Inferior parietal cortex (tissue), 1 donor: ENCODE results near the gene NRP1.
"Not testable (repeated sequence)": the region's sequence is repeated elsewhere in the genome, so short reads cannot be mapped to it uniquely, and the experiment has no call there.

Experiments
- DNase-seq: peaks from one replicate; pipeline ENCODE4 v3.0.0-alpha.2; 2016; ENCODE audit errors: extremely low spot score

The NRP1 gene

DNA sequence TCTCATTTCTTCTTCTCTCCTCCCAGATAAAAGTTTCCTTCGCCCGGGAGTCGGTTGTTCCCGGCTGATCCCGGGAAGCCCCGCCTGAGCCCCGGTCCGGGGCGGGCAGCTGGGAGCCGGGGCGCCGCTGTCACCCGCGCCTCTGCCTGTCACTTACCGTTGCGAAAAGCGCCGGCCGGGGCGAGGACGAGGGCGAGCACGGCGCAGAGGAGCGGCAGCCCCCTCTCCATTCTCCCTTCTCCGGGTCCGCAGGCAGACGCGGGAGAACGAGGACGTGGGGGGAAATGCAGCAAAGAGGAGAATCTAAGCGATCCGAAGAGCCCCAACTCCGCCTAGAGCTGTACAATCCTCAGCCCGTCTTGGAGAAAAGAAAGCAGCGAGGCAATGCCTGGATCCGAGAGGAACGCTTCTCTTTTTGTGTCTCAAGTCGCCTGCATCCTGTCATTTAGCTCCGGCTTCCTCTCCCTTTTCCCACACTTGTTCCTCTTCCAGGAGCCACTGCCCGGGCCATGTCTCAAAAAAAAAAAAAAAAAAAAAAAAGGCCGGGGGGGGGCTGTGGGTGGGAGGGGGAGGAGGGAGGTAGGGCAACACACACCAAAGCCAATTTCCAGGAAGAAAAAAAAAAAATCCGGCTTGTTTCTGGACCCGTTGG lies at the start of gene NRP1:
NRP1 (minus strand) TSS at position 515 of the 652 bp plus-strand sequence; CDS start at position 230, 285 bp downstream.
- DNase-seq: no peak

DNA sequence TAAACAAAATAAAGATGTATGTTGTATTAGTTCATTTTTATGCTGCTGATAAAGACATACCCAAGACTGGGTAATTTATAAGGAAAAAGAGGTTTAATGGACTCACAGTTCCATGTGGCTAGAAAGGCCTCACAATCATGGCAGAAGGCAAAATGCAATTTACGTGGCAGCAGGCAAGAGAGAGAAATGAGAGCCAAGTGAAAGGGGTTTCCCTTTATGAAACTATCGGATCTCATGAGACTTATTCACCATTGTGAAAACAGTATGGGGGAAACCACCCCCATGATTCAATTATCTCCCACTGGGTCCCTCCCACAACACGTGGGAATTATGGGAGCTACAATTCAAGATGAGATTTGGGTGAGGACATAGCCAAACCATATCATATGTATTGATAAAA lies 49.7 kb upstream of the NRP1 start:
- DNase-seq: not testable (repeated sequence)

DNA sequence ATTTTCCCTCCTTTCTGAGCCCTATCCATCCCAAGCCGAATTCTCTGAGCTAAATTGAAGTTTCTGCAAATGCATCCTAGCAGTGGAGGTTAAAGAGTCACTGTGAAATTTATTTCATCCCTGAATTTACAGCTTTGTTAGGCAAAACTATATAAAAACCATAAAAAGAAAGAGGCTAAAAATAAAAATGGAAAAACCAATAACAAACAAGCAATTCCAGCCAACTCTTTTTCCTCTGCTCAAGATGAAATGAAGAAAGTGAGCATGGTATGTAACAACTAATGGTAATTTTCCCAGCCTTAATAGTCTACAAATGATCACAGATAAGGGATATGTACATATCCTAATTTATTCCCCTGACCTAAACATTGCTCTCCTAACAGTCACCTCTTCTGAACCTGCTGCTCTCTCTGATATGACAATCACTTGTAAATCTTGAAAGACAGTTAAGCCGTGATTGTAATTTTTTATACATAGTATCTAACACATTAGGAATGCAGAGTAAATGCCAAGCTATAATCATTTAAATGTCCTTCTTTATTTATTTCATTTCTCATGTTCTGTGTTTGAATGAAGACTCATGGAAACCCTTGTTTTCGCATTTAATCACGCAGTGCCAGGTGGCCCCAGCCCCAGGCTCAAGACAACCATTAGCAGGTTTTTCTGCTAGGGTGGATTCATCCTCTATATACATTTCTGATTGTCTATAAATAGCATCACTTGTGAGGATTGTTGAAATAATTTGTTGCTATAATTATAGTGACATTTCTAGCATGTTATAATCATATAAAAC lies 48.6 kb upstream of the NRP1 start:
- no peak for DNase-seq

DNA sequence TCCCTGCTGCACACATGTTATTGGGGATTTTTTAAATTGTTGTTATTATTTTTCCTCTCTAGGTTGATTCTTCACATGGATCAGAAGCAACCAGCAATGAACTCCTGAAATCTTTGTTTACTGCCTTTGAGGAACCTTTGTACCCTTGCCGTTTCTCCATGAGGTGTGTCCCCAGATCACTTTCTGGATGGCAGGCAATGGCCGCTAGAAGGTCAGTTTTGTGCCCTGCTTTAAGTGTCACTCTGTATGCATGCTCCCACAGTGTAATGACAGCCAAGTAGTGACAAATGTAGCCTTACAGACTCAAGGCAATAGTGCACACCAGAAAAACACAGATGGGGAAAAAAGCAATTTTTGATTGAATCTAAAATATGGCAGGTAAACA lies 47.7 kb upstream of the NRP1 start:
- no peak for DNase-seq

DNA sequence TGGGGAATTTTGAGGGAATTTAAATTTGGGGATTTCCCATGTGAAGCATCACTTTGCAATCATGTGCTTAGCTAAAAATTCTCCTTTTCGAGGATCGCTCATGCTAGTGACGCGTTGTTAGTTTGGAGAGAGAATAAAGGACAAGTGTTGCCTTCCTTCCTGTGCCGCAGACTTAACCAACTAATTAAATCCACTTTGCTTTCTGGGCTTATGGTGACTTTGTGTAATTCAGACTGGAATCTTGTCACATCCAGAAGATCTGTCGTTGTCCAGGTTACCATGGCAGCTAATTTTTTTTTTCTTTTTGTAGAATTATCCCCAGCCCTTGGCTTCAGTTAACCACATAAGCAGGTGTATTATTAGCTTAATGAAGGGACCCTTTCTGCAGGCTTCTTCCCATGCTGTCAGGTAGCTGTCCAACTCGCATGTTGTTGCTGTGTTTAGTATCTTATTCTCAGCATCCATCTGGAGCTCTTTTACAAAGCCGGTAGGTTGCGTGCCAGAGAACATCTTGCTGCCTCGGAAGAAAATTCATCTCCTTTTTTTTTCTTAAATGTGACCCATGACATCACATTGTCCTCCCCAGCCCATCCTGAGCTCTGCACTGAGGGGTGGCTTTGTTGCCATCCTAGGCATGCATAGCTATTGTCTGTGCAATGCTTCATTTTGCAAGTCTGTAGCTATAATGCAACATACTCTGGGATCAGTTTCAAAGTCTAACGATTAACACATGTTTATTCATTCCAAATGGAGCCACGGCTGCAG lies 47.2 kb upstream of the NRP1 start:
- DNase-seq: peak; percentile 30

DNA sequence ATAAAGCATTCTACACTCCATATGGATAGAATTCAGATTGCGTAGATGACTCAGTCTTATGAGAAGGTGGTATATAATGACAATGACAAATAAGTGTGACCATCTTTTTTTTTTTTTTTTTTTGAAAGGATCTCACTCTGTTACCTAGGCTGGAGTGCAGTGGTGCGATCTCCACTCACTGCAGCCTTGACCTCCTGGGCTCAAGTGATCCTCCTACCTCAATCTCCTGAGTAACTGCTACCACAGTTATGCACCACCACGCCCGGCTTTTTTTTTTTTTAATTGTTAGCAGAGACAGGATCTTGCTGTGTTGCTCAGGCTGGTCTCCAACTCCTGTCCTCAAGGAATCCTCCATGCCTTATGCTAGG lies 43.2 kb upstream of the NRP1 start:
- no peak for DNase-seq

DNA sequence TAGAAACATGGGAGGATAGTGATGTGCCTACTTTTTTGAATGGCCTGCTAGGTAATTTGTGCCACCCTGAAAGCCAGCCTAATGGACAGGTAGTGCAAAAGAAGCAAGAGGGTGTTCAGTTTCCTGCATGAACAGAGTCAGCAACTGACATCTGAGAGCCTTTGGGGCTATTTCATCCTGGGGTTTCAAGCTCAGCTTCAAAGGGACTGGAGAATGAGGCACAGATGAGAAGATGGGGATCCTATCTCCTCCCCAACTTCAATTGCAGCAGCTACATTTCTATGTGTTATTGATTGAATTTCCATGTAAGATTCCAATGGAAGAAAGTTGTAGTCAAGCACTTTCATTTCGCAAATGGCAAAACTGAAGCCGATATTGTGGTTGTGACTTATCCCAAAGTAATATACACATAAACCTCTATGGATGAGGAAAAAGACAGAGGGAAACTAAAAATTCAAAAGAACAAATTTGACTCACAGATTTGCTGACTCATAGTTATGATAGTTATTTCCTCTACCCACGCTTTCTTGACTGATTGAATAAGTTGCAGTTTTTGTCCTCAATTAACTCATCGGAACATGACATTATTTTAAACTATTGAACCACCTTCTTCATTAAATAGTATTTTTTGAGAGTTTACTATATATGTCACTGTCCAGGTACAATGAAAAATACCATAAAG lies 42.6 kb upstream of the NRP1 start:
- DNase-seq: peak; percentile 29

DNA sequence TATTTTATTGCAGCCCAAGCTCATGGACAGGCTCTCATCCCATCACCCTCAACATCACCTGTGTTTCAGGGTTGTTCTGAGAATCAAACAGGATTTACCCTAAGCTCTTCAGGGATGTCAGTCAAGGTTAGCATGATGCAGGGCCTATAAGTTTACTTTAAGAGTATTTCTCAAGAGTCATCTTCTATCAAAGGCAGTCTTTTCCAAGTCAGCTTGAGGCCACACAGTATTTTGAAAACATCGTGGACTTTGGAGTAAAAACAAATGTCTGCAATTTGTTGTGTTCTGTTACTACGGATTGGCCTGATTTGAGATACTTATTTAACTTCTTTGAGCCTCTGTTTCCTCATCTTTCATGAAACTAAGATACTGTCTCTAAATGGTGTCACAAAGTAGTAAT lies 42.0 kb upstream of the NRP1 start:
- no peak for DNase-seq

DNA sequence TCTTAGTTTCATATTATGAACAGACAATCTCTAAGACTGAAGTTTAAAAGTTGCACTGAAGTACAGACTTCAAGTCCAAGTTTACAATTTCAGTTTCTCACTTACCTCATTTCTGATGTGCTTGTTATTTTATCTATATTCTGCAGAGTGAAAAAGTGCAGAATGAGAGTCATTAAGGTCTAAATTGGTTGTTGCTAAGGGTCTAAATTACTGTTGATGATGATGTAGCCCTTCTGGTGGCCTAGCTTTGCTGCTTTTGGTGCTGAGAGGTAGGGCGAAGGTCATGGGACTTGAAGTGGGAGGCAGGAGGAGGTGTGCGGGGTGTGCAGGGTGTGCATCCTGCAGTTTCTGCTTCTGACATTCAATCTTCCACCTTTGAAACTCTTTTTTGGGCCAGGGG lies 38.8 kb upstream of the NRP1 start:
- DNase-seq: no peak

DNA sequence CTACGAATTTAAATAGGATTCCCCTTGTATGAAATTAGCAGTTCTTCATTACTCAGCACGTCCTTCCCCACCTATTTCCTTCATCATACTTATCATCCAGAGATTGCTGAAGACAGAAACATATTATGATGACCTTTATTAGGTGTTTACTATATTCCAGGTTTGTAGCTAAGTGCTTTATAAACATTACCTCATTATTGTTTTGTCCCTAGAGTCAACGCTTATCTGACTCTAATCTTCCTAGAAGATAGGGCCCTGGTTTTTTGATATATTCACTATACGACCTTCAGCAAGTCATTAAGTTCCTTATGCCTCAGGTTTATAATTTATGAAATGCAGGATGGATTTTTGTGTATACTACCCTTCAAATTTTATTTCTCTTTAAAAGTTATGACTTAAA lies 36.8 kb upstream of the NRP1 start:
- DNase-seq: no peak

DNA sequence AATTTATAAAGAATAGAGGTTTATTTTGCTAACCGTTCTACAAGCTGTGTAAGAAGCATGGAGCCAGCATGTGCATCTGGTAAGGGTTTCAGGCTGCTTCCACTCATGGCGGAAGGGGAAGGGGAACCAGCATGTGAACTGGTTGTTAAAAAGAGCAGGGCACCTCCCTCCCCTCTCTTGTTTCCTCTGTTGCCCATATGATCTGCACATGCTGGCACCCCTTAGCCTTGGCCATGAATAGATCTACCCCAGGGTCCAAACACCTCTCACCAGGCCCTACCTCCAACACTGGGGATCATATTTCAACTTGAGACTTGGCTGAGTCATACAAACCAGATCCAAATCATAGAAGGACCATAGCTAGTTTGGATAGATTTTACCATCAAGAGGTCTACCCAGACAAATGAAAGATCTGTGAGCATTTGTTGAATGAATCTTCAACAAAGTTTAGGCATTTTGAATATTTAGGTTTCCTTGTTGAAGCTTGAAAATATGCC lies 36.0 kb upstream of the NRP1 start:
- no peak for DNase-seq

DNA sequence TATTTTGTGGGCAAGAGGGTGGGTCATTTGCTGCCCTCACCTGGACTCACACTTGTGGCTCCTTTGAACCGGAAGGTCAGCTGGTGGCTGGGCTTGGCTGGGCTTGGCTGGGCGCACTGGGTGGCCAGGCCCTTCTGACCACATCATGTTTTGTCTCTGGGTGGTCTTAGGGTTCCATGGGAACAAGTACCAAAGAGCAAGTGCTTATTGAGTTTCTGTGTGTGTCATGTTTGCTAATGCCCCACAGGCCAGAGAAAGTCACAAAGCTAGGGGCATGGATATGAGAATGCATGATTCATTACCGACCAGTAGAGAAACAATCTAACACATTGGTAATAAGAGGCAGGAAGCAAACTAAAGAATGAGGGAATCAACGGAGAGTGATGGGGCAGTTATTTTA lies 33.6 kb upstream of the NRP1 start:
- no peak for DNase-seq

DNA sequence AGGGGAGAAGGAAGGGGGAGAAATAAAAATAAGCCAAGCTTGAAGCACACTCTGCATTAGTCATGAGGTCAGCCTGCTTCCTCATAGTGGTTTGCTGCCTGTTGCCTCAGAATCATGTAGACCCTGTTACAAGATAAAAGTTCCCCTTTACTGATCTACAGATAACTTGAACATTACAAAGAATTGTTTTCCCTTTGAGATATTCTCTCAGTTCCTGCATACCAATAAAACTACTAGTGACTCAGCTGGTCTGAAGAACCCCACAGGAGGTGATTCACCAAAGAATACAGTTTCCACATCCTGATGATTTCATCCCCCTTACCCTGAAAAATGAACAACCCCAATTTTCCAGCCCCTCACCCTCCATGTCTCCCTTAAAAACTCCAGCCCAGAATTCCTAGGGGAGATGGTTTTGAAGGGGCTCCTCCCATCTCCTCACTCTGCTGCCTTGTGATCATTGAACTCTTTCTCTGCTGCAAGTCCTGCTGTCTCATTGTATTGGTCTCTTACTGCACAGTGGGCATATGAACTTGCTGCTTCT lies 31.5 kb upstream of the NRP1 start:
- DNase-seq: no peak

DNA sequence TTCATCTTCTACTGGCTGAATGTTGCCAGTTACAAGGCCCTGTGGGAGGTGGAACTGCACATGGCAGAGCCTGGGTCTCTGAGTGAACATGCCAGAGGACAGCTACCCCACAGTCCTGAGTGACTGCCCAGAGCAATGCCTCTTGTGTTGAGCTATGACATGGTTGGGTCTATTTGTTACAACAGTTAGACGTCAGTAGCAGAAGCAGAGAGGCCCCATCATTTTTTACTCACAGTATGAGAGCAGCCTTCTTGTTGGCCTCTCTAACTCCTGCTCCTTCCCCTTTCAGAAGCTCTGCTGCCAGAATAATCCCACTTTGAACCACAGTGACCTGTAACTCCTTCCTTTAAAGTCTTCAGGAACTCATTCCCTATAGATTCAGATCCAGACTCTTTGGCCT lies 30.8 kb upstream of the NRP1 start:
- no peak for DNase-seq

DNA sequence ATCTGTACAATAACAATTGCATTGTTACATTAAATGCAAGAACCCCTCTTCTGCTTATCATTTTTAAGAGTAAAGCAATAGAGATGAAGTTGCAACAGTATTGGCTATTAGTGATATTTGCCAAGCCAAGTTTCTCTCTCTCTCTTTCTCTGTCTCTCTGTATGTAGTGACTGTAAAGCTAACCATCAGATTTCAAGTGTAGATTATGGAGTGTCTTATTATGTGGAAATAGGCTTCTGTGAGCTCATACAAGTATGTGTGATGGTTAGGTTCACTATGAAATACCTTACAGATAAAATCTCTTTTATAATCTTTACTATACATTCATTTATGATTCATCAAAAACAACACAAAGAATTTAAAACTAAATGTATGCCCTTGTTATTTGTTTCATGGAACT lies 28.6 kb upstream of the NRP1 start:
- no peak for DNase-seq

DNA sequence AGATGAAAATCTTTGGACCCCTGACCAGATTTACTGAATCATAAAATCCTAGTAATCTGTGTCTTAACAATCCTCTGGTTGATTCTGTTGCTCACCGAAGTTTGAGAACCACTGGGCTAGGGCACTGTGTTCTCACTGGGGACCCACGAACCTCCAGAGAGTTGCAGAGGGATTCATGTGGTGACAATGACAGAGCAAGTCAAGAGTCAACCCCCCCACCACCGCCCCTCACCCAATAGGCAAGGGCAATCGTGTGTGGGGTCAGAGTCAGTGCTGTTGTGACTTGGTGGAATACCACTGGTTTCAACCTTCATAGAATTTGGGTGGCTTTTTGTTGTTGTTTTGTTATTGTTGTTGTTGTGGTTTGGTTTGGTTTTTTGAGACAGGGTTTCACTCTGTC lies 23.5 kb upstream of the NRP1 start:
- DNase-seq: no peak

DNA sequence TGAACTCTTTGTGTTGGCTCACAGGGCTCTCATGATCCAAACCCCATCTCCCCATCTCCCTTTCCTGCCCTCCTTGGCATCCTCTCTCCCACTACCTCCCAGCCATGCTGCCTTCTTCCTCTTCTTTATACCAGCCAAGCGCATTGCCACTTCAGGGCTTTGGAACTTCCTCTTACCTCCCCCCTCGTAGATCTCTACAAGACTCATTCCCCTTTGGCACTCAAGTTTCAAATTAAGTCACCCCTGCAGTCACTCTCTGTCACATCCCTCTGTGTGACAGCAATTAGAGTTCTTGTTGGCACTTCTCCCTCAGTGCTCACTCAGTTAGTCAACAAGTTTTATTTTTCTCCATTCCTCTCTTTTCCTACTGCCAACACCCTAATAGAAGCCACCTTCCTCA lies 20.8 kb upstream of the NRP1 start:
- DNase-seq: no peak

DNA sequence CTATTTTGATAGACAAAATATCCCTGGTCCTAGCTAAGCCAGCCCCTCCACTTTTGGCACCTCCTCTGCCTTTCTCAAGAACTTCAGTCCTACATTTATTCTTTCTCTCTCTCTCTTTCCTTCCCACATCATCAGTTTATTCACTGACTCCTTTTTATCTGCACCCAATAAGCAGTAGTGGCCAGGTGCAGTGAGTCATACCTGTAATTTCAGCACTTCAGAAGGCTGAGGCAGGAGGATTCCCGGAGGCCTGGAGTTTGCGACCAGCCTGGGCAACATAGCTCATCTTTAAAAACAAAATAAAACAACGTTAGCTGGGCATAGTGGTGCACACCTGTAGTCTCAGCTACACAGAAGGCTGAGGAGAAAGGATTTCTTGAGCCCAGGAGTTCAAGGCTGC lies 19.4 kb upstream of the NRP1 start:
- no peak for DNase-seq

DNA sequence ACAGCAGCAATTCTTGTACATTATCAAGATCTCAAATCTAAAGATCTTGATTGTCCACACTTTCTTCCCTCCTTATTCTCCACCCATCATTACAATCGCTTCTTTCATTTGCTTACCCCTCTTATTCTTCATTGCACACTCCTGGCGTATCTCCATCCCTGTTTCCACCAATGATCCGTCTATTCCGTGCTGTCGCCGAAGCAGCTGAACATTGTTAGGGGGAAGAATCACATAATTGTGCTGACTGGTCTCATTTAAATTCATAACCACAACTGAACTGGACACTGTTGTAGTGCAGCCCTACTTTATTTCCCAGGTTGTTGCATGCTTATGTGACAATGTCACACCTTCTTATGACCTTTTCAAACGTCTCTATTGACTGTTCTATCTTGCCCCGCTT lies 18.9 kb upstream of the NRP1 start:
- no peak for DNase-seq

DNA sequence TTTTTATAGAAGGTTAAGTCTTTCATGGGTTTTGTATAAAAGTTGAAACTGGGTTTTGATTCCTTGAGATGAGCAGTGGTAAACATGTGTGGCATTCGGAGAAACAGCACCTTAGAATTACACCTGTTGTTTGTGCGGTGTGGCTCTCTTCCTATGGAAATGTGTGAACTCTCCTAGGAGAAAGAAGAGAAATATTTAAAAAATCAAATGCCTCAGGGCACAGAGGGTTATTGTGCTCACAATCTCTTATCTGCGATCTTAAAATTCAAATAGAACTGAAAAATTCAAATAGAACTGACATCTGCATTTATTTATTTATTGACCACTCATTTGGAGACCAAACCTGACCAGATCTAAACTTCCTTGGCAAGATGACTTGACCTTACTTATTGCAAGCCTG lies 18.1 kb upstream of the NRP1 start:
- DNase-seq: no peak

DNA sequence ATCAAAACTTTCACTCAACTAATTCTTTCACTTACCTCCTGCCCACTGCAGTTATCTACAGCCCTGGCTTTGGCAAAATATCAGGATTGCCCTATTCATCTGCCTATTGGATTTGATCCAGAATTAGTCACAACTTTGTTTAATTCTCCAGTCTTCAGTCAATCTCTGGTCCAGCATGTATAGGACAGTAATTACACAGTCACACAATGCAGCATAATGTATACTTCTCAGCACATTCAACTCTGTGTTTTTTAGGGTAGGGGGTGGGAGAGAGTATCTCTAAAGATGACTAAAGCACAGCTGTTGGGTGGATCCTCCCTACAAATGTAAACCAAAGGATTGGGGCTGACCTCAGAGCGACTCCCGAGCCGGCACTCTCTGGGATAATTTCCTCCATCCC lies 17.7 kb upstream of the NRP1 start:
- DNase-seq: no peak

DNA sequence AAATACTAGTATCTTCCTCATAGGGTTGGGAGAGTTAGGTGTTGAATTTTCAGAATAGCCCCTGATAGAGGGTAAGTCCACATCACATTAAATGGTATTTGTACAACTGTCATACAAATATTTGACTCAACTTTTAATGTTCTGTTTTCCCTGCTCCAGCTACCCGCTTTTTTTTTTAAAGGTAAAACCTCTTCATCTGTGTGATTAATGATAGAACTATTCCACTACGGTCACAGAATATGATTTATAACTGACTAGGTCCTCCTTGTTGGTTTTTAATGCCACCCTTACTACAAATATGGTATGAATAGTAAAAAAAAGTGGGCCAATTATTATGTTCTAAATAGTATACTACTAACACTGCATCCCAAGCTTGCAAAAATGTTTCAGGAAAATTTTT lies 15.6 kb upstream of the NRP1 start:
- no peak for DNase-seq
